Bronchial epithelial cell (primary cell): ENCODE measurements around the gene CREB3L4. TPM values are rescaled to one million over a fixed set of nuclear protein-coding genes. Genes with fewer than 3 reads are reported as not detected.
A peak's percentile ranks its signal among the peaks of the same experiment; 100 is the strongest.

Experiments used
- DNase-seq: peaks from one replicate; pipeline ENCODE4 v3.0.0-alpha.2; 2010; ENCODE audit warnings: low read depth
- FAIRE-seq: peaks from 2 replicates; lab custom pipeline; 2011; peaks lifted over from hg19 to GRCh38; lab: Jason Lieb, UNC
- H3K27me3 ChIP-seq: 2 replicates; pipeline ENCODE4 v1.5.1; 2011; ENCODE audit warnings: low read length; ENCODE audit not compliant: control insufficient read depth, insufficient read depth
- H3K36me3 ChIP-seq: 2 replicates; pipeline ENCODE4 v1.5.1; 2011; ENCODE audit warnings: low read length; ENCODE audit not compliant: control insufficient read depth, insufficient read depth
- H3K4me3 ChIP-seq: 2 replicates; pipeline ENCODE4 v1.5.1; 2011; ENCODE audit warnings: mild to moderate bottlenecking, low read depth, low read length, control low read depth
- total RNA-seq: library from RNA; depleted of rRNA; stranded (reverse); fragments of >200 nt; gene quantifications from 2 replicates; pipeline ENCODE4 v1.2.1, GENCODE V29; 2014
- TF ChIP-seq, protein P1 (sequence below): IDR thresholded peaks from 2 replicates; pipeline ENCODE4 v1.5.1; 2011; ENCODE audit warnings: mild to moderate bottlenecking, moderate library complexity, low read length, control low read depth, inconsistent platforms; ENCODE audit not compliant: insufficient read depth, severe bottlenecking

Gene CREB3L4
- total RNA-seq, 1 donor from 2014 or later: 7.1 TPM

DNA sequence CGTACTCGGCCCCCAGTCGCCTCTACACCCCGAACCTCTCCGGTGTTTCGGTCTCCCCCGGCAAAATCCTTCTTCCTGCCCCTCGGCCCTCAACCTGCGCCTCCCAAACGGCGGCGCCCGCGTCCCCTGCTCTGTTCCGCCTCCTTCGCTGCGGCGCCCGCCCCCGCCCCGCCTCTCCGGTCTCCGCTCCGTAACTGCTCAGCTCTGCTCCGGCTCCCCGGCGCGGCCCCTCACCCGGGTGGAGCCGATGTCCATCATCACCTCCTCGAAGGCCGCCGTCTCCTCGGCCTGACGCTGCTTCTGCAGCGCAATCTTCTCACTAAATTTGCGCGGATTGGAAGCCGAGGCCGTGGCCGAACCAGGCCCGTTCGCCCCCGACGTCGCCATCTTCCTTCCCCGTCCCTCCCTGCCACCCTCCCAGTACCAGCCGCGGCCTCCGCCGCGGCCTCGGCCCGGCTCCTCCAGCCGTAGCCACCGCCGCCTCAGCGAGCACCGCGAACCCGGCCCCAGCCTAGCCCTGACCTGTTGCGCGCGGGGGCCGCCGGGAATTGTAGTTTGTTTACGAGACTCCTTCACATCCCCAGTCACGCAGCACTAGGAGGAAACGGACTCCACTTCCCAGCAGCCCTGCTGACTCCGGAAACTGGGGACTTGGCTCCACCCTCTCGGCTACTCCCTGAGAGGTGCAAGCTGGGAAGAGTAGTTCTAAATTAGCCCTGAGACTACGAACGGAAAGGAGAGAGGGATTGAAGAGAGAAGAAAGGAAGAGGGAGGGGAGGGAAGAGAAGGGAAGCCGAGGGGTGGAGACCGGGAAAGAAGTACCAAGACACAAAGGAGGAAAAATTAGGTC is 9.4 kb upstream of the CREB3L4 start, which contains the start of gene CRTC2:
Gene CRTC2 (minus strand): TSS at position 502 of the 850 bp plus-strand sequence. CDS start 115 bp downstream, at position 387.
- FAIRE-seq (no peak), DNase-seq (peak; percentile 96)
- Histone ChIP-seq H3K36me3 (peaks cover 12% of the 10 kb centered on the region), H3K27me3 (no peaks in the 10 kb centered on the region), H3K4me3 (peak within 1 kb of the TSS; percentile 87)
- TF ChIP-seq, protein P1, sequence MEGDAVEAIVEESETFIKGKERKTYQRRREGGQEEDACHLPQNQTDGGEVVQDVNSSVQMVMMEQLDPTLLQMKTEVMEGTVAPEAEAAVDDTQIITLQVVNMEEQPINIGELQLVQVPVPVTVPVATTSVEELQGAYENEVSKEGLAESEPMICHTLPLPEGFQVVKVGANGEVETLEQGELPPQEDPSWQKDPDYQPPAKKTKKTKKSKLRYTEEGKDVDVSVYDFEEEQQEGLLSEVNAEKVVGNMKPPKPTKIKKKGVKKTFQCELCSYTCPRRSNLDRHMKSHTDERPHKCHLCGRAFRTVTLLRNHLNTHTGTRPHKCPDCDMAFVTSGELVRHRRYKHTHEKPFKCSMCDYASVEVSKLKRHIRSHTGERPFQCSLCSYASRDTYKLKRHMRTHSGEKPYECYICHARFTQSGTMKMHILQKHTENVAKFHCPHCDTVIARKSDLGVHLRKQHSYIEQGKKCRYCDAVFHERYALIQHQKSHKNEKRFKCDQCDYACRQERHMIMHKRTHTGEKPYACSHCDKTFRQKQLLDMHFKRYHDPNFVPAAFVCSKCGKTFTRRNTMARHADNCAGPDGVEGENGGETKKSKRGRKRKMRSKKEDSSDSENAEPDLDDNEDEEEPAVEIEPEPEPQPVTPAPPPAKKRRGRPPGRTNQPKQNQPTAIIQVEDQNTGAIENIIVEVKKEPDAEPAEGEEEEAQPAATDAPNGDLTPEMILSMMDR: peak; percentile 3

DNA sequence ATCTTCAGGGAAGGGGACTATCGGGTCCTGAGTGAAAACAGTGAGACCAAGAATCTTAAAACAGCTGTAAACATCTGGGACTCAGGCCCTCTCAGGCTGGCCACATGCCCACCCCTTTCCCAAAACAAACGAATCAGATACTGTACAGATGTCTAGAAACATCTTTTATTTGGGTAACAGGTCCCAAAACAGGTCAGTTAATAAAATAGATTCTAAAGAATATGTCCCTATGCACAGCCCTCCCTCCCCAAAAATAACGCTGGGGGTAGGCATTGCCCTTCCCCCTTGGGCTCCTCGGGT is 8.8 kb upstream of the CREB3L4 start:
- FAIRE-seq (no peak), DNase-seq (no peak)
- Histone ChIP-seq H3K36me3 (peaks cover 9% of the 10 kb centered on the region), H3K4me3 (no peak overlapping the region), H3K27me3 (no peaks in the 10 kb centered on the region)
- TF ChIP-seq, protein P1: no peak

DNA sequence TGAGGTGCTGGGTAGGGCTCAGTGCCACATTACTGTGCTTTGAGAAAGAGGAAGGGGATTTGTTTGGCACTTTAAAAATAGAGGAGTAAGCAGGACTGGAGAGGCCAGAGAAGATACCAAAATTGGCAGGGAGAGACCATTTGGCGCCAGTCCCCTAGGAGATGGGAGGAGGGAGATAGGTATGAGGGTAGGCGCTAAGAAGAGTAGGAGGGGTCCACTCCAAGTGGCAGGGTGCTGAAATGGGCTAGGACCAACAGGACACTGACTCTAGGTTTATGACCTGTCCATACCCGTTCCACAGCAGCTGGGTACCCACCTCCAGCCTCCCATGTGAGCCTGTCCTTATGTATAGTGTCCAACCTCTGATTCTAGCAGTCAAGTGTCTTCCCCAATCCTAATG is 8.2 kb upstream of the CREB3L4 start:
- Histone ChIP-seq H3K4me3 (no peak overlapping the region), H3K27me3 (no peaks in the 10 kb centered on the region), H3K36me3 (peaks cover 9% of the 10 kb centered on the region)
- DNase-seq (no peak), FAIRE-seq (no peak)
- TF ChIP-seq, protein P1: no peak

DNA sequence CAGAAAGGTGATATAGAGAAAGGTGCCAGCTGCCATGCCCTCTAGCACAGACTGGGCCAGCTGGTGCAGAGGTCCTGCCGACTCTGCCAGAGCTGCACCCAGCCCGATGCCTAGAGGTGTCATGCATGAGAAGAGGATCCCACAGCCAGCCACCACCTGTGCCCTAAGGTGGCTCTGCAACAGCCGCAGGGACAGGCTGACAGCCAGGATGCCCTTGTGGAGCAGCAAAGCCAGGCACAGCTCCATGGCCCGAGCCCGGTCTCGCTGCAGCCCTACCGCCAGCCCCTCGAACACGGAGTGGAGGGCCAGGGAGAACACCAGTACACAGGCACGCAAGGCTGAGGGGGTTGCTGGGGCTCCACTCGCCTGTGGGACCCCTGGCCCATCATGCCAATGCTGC is 7.5 kb upstream of the CREB3L4 start:
- FAIRE-seq (no peak), DNase-seq (no peak)
- TF ChIP-seq, protein P1: no peak

DNA sequence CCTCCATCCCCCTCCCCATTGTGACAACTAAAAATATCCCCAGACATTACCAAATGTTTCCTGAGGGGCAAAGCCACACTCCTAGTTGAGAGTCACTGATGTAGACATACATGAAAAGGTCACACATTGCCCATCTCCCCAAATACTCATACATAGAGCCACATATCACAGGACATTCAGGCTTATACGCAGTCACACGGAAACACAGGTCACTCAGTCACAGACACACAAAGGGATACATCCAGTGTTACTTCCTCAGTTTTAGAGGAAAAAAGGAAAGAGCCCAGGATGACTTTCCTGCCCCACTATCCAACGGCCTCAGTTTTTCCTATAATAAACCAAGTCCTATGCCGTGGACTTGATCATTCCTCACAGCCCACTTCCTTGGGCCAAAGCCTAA is 6.3 kb upstream of the CREB3L4 start:
- FAIRE-seq (no peak), DNase-seq (no peak)
- Histone ChIP-seq H3K27me3 (no peaks in the 10 kb centered on the region), H3K4me3 (no peak overlapping the region), H3K36me3 (peaks cover 9% of the 10 kb centered on the region)
- TF ChIP-seq, protein P1: no peak

More for the DNA sequence above, 7.5 kb upstream of the CREB3L4 start:
- Histone ChIP-seq H3K4me3 (no peak overlapping the region), H3K27me3 (no peaks in the 10 kb centered on the region), H3K36me3 (peaks cover 9% of the 10 kb centered on the region)
